OCI-LY7 (cell line): ENCODE data around the gene MTCL1.

Source experiments
- CTCF ChIP-seq: fragments of 200-600 bp; sonication (generic); conservative IDR thresholded peaks from 2 replicates; pipeline ENCODE4 v1.5.1; 2014; ENCODE audit warnings: mild to moderate bottlenecking, antibody characterized with exemption, low read length, moderate library complexity, mixed read lengths
- EZH2phosphoT487 ChIP-seq: fragments of 200-600 bp; sonication (generic); IDR thresholded peaks from 2 replicates; pipeline ENCODE4 v1.6.1; 2018; ENCODE audit warnings: low read depth, borderline replicate concordance, mild to moderate bottlenecking, mixed run types, antibody characterized with exemption, low read length, moderate library complexity, mixed read lengths

DNA sequence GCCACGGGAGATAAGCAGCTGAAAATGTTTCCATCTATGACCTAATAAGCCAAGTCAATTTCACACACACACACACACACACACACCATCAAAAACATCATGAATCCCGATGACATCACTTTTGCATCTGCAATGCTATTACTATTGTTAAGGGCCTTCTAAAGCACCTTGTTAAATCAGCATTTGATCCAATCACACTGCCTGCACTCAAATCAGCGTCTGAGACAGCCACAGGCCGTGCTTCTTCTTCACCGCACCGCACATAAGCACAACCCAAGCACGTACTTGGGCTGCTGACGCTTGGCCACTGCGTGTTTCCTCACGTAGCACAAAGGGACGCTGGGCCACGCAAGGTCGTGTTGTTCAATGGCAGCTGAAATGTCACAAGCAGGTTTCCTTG is 15.8 kb upstream of the MTCL1 start:
- no peak for TF ChIP-seq EZH2phosphoT487
- no peak for TF ChIP-seq CTCF
